ENCODE results near the gene MAP3K20. TPM values are rescaled to one million over a fixed set of nuclear protein-coding genes. Genes with fewer than 3 reads are reported as not detected.

MAP3K20 gene
- total RNA-seq, 1 donor from 2014 or later: 23.5 TPM

DNA sequence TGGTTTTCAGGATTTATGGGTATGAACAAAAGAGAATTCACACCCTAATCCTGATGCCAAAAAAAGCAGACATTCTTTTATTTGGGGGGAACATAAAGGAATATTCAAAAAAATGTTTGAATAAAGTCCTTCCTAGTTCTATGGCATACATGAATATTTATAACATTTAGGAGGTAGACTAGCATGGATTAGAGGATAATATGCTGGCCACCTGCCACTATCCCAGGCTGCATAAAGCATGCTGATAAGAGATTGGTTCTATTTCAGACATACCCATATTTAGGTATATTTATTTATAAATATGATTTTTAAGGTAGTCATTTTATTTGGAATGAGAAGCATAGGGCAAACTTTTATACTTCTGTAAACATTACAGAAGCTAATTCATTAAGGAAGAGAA, 34.9 kb upstream of the MAP3K20 start:
- Mint-ChIP-seq H3K9me3 (no peaks in the 10 kb centered on the region), H3K4me3 (no peak overlapping the region), H3K27ac (no peak overlapping the region), H3K27me3 (no peaks in the 10 kb centered on the region), H3K36me3 (peaks cover 3% of the 10 kb centered on the region), H3K4me1 (ENCODE audit: unreplicated experiment) (peaks cover 12% of the 10 kb centered on the region)
- TF ChIP-seq, protein P1, sequence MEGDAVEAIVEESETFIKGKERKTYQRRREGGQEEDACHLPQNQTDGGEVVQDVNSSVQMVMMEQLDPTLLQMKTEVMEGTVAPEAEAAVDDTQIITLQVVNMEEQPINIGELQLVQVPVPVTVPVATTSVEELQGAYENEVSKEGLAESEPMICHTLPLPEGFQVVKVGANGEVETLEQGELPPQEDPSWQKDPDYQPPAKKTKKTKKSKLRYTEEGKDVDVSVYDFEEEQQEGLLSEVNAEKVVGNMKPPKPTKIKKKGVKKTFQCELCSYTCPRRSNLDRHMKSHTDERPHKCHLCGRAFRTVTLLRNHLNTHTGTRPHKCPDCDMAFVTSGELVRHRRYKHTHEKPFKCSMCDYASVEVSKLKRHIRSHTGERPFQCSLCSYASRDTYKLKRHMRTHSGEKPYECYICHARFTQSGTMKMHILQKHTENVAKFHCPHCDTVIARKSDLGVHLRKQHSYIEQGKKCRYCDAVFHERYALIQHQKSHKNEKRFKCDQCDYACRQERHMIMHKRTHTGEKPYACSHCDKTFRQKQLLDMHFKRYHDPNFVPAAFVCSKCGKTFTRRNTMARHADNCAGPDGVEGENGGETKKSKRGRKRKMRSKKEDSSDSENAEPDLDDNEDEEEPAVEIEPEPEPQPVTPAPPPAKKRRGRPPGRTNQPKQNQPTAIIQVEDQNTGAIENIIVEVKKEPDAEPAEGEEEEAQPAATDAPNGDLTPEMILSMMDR (conservative IDR thresholded peaks at IDR 0.05): no peak
- no peak for DNase-seq (ENCODE audit: extremely low spot score, unreplicated experiment)

DNA sequence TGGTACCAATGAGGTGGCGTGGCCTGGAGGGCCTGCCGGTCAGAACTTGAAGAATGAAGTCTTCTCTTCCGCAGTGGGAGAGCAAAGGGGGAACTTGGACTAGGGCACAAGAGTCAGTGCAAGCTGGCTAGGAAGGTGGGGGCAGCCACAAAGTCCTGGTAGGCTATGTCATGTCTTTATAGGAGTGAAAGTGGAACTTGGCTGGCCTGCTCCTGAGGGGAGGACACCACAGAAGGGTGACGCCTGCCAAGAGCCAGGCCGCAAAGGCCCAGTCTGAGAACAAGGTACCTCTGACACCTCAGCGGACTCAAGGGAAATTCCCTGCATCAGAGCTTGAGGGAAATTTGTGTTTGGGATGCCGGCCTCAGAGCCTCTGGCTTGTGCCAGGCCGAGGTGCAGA, 32.2 kb upstream of the MAP3K20 start:
- DNase-seq (ENCODE audit: extremely low spot score, unreplicated experiment): no peak
- Mint-ChIP-seq H3K9me3 (no peaks in the 10 kb centered on the region), H3K4me1 (ENCODE audit: unreplicated experiment) (peaks cover 17% of the 10 kb centered on the region), H3K27ac (no peak overlapping the region), H3K4me3 (no peak overlapping the region), H3K36me3 (peaks cover 3% of the 10 kb centered on the region), H3K27me3 (no peaks in the 10 kb centered on the region)
- TF ChIP-seq, protein P1 (conservative IDR thresholded peaks at IDR 0.05): no peak

- Mint-ChIP-seq H3K27ac (no peak overlapping the region), H3K36me3 (peaks cover 3% of the 10 kb centered on the region), H3K4me1 (ENCODE audit: unreplicated experiment) (peaks cover 17% of the 10 kb centered on the region), H3K4me3 (no peak overlapping the region), H3K9me3 (no peaks in the 10 kb centered on the region), H3K27me3 (no peaks in the 10 kb centered on the region)
- DNase-seq (ENCODE audit: extremely low spot score, unreplicated experiment): no peak
- TF ChIP-seq, protein P1 (conservative IDR thresholded peaks at IDR 0.05): no peak
Measured at GRCh38 chr2:173043897-173044519, 31.6 kb upstream of the MAP3K20 start.

GRCh38 chr2:173044686-173045085, 31.0 kb upstream of the MAP3K20 start:
- Mint-ChIP-seq H3K27me3 (no peaks in the 10 kb centered on the region), H3K4me3 (no peak overlapping the region), H3K4me1 (ENCODE audit: unreplicated experiment) (peaks cover 22% of the 10 kb centered on the region), H3K27ac (no peak overlapping the region), H3K36me3 (peaks cover 3% of the 10 kb centered on the region), H3K9me3 (no peaks in the 10 kb centered on the region)
- TF ChIP-seq, protein P1 (conservative IDR thresholded peaks at IDR 0.05): no peak
- DNase-seq (ENCODE audit: extremely low spot score, unreplicated experiment): no peak

DNA sequence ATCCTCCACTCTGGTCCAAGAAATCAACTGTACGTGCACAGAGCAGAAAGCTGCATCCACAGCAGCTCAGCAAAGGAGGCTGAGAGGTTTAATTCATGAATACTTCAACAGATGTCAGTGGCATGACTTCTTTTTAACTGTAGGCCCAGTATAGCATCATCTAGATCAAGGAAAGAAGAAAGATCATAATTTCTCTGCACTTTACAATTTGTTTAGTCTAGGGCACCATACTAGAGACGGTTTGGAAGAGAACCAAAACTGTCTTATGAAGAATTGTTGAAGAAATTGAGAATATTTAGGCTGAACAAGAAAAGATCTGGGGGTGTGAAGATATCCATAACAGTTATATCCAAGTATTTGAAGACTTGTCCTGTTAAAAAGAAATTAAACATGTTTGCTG, 30.5 kb upstream of the MAP3K20 start:
- Mint-ChIP-seq H3K9me3 (no peaks in the 10 kb centered on the region), H3K4me1 (ENCODE audit: unreplicated experiment) (peaks cover 27% of the 10 kb centered on the region), H3K36me3 (peaks cover 3% of the 10 kb centered on the region), H3K4me3 (no peak overlapping the region), H3K27ac (no peak overlapping the region), H3K27me3 (no peaks in the 10 kb centered on the region)
- no peak for DNase-seq (ENCODE audit: extremely low spot score, unreplicated experiment)
- TF ChIP-seq, protein P1 (conservative IDR thresholded peaks at IDR 0.05): no peak

- H3K27me3 Mint-ChIP-seq: no peaks in the 10 kb centered on the region
- H3K9me3 Mint-ChIP-seq: no peaks in the 10 kb centered on the region
- DNase-seq (ENCODE audit: extremely low spot score, unreplicated experiment): no peak
- H3K4me3 Mint-ChIP-seq: no peak overlapping the region
- peaks cover 33% of the 10 kb centered on the region for H3K4me1 Mint-ChIP-seq (ENCODE audit: unreplicated experiment)
- TF ChIP-seq, protein P1 (conservative IDR thresholded peaks at IDR 0.05): no peak
- no peaks in the 10 kb centered on the region for H3K36me3 Mint-ChIP-seq
- H3K27ac Mint-ChIP-seq: peak overlapping the region; percentile 26
Measured at GRCh38 chr2:173048522-173048896, 27.1 kb upstream of the MAP3K20 start.

All from type B pancreatic cell (in vitro differentiated cells).